Panc1 (cell line): ENCODE data around the gene CUX1. TPM values are rescaled to one million over a fixed set of nuclear protein-coding genes. Genes with fewer than 3 reads are reported as not detected.

Source experiments
- ATAC-seq: fragments of 200-7000 bp; cut with Tn5 transposase; 2 replicates; pipeline ENCODE4 v1.9.1; 2020; ENCODE audit warnings: mild to moderate bottlenecking, moderate library complexity
- BruUV-seq: library from RNA; stranded (reverse); fragments of 400-500 nt; replicated peaks from 2 replicates; lab custom pipeline; 2021; lab: Mats Ljungman, UMichigan
- CTCF ChIA-PET: fragments of 300-600 bp; sonication (Branson Sonifier 250); formaldehyde crosslinking; loops from one replicate; lab custom pipeline; 2022; ENCODE audit warnings: antibody characterized with exemption; lab: Charles Lee
- POLR2A ChIA-PET: fragments of 300-600 bp; sonication (Branson Sonifier 250); formaldehyde crosslinking; loops from one replicate; lab custom pipeline; 2022; ENCODE audit warnings: antibody characterized with exemption; lab: Charles Lee
- DNase-seq: peaks from one replicate; pipeline ENCODE4 v3.0.0-alpha.2; 2010; ENCODE audit warnings: low read depth, low spot score
- H3K27ac ChIP-seq: 2 replicates; pipeline ENCODE4 v1.5.1; 2011; ENCODE audit warnings: mild to moderate bottlenecking, low read length, inconsistent platforms
- H3K27me3 ChIP-seq: fragments of 200-500 bp; sonication (Bioruptor generic); 2 replicates; pipeline ENCODE4 v1.6.0; 2014; ENCODE audit warnings: low read length, inconsistent platforms; ENCODE audit not compliant: control insufficient read depth, insufficient read depth
- H3K36me3 ChIP-seq: fragments of 200-500 bp; sonication (Bioruptor generic); 2 replicates; pipeline ENCODE4 v1.5.1; 2014; ENCODE audit warnings: inconsistent platforms, mild to moderate bottlenecking, low read length, moderate library complexity; ENCODE audit not compliant: control insufficient read depth, insufficient read depth
- H3K4me1 ChIP-seq: 2 replicates; pipeline ENCODE4 v1.5.1; 2011; ENCODE audit warnings: inconsistent platforms, mild to moderate bottlenecking, low read length, moderate library complexity; ENCODE audit not compliant: control insufficient read depth, insufficient read depth
- H3K4me3 ChIP-seq, 2 experiments: 2 replicates each; pipeline ENCODE4 v1.5.1; 2011 to 2012; ENCODE audit warnings: low read depth in 2 of 2, low read length in 2 of 2, mild to moderate bottlenecking in 2 of 2, inconsistent platforms in 1 of 2, moderate library complexity in 1 of 2
- H3K9me3 ChIP-seq: fragments of 200-500 bp; sonication (Bioruptor generic); 2 replicates; pipeline ENCODE4 v1.5.1; 2014; ENCODE audit warnings: low read depth, mild to moderate bottlenecking, inconsistent platforms, low read length, moderate library complexity; ENCODE audit not compliant: control insufficient read depth, insufficient read depth
- POLR2AphosphoS5 ChIP-seq: IDR thresholded peaks from 2 replicates; pipeline ENCODE4 v1.6.1; 2012; ENCODE audit warnings: mild to moderate bottlenecking, low read depth, low read length, moderate library complexity
- SIN3A ChIP-seq: IDR thresholded peaks from 2 replicates; pipeline ENCODE4 v1.6.1; 2012; ENCODE audit warnings: low read depth, mild to moderate bottlenecking, low read length, moderate library complexity, borderline replicate concordance; ENCODE audit not compliant: insufficient read depth
- TCF7L2 ChIP-seq: IDR thresholded peaks from 2 replicates; pipeline ENCODE4 v1.6.1; 2011; ENCODE audit warnings: mild to moderate bottlenecking, low read depth, low read length, inconsistent platforms
- in situ Hi-C: cut with HindIII; loops from 2 replicates; pipeline ENCODE4 v1.10.0; 2016; ENCODE audit warnings: low sequenced_read_pairs, low pct_unique_long_range_greater_than_20kb
- intact Hi-C: fragments of 100-400 bp; cut with micrococcal nuclease; formaldehyde crosslinking; loops from one replicate; pipeline ENCODE4 v1.10.0; 2022; ENCODE audit not compliant: unreplicated experiment
- total RNA-seq: library from RNA; stranded (reverse); gene quantifications from one replicate; pipeline ENCODE4 v1.2.1, GENCODE V29; 2021; ENCODE audit not compliant: unreplicated experiment
- TF ChIP-seq, protein P1 (sequence below): fragments of 450-650 bp; IDR thresholded peaks from 2 replicates; pipeline ENCODE4 v1.5.1; 2017; ENCODE audit warnings: mild to moderate bottlenecking
- TF ChIP-seq, protein P2 (sequence below), 2 experiments: IDR thresholded peaks; 2 replicates each; pipeline ENCODE4 v1.6.1; 2011 to 2012; ENCODE audit warnings: low read depth in 2 of 2, control low read depth in 1 of 2, low read length in 1 of 2, mild to moderate bottlenecking in 1 of 2, moderate library complexity in 1 of 2; ENCODE audit not compliant: insufficient read depth in 1 of 2

Gene CUX1
- total RNA-seq, 1 experiment from 2014 or later = 50.9 TPM

DNA sequence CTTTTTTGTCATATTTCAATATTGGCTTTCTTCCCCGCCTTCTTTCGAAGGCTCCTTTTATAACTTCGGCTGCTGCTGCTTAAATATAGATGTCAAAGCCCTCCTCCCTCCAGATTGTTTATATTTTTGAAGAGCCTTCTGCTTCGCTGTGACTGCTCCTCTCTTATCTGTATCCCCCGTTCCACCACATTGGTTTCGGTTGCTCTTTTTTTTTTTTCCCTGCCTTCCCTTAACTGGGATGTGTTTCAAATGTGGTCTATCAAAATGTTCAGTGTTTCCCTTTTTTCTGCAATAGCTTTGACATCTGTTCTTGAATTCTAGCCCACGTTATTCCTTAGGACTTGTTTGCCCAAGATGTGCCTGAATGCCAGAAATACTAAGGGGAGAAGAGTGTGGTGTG lies 96.4 kb downstream of the CUX1 start:
- ATAC-seq = no peak
- H3K9me3 ChIP-seq = no peaks in the 10 kb centered on the region
- CTCF ChIA-PET = no interaction called here
- intact Hi-C loops (no loop called here), in situ Hi-C loops (no loop called here)
- no peaks in the 10 kb centered on the region for H3K27me3 ChIP-seq
- POLR2A ChIA-PET = no interaction called here
- no peak overlapping the region for H3K4me3 ChIP-seq
- no peak for DNase-seq
- no peak overlapping the region for H3K27ac ChIP-seq
- no peak for TF ChIP-seq TCF7L2
- TF ChIP-seq, protein P1, sequence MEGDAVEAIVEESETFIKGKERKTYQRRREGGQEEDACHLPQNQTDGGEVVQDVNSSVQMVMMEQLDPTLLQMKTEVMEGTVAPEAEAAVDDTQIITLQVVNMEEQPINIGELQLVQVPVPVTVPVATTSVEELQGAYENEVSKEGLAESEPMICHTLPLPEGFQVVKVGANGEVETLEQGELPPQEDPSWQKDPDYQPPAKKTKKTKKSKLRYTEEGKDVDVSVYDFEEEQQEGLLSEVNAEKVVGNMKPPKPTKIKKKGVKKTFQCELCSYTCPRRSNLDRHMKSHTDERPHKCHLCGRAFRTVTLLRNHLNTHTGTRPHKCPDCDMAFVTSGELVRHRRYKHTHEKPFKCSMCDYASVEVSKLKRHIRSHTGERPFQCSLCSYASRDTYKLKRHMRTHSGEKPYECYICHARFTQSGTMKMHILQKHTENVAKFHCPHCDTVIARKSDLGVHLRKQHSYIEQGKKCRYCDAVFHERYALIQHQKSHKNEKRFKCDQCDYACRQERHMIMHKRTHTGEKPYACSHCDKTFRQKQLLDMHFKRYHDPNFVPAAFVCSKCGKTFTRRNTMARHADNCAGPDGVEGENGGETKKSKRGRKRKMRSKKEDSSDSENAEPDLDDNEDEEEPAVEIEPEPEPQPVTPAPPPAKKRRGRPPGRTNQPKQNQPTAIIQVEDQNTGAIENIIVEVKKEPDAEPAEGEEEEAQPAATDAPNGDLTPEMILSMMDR = no peak
- TF ChIP-seq, protein P2, sequence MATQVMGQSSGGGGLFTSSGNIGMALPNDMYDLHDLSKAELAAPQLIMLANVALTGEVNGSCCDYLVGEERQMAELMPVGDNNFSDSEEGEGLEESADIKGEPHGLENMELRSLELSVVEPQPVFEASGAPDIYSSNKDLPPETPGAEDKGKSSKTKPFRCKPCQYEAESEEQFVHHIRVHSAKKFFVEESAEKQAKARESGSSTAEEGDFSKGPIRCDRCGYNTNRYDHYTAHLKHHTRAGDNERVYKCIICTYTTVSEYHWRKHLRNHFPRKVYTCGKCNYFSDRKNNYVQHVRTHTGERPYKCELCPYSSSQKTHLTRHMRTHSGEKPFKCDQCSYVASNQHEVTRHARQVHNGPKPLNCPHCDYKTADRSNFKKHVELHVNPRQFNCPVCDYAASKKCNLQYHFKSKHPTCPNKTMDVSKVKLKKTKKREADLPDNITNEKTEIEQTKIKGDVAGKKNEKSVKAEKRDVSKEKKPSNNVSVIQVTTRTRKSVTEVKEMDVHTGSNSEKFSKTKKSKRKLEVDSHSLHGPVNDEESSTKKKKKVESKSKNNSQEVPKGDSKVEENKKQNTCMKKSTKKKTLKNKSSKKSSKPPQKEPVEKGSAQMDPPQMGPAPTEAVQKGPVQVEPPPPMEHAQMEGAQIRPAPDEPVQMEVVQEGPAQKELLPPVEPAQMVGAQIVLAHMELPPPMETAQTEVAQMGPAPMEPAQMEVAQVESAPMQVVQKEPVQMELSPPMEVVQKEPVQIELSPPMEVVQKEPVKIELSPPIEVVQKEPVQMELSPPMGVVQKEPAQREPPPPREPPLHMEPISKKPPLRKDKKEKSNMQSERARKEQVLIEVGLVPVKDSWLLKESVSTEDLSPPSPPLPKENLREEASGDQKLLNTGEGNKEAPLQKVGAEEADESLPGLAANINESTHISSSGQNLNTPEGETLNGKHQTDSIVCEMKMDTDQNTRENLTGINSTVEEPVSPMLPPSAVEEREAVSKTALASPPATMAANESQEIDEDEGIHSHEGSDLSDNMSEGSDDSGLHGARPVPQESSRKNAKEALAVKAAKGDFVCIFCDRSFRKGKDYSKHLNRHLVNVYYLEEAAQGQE (IDR thresholded peaks at IDR 0.05; ENCODE audit: insufficient read depth in 1 of 2, low read depth in 2 of 2, low read length in 1 of 2) = no peak
- BruUV-seq = no TSS peak
- no peaks in the 10 kb centered on the region for H3K4me1 ChIP-seq
- H3K36me3 ChIP-seq = no peaks in the 10 kb centered on the region

DNA sequence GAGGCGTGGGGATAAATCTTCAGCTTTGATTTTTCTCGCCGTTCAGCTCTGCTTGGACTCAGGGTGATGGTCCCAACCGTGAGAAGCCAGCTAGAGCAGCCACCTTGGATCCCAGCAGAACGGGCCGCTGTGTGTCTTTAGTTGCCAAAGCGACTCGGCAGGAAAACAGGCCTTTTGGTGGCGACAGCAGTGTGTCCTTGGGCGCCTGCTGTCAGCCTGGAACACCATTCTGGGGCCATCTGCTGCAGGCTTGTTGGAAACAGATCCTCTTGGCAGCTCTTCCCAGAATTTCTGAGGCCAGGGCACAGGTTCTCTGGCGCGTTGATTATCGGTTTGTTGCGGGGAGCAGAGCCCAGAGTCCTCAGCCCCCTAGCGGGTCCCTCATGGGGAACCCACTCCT lies 97.6 kb downstream of the CUX1 start:
- BruUV-seq = no TSS peak
- ATAC-seq (no peak), DNase-seq (no peak)
- no peak overlapping the region for H3K4me3 ChIP-seq
- no peaks in the 10 kb centered on the region for H3K9me3 ChIP-seq
- ChIA-PET CTCF (no interaction called here), POLR2A (interaction anchor here (0.5 kb wide), 1 partner anchor 60 kb away, joined by 10 read pairs; no protein-coding TSS in a partner anchor)
- intact Hi-C loops = no loop called here
- H3K4me1 ChIP-seq = no peaks in the 10 kb centered on the region
- no peaks in the 10 kb centered on the region for H3K27me3 ChIP-seq
- no peaks in the 10 kb centered on the region for H3K36me3 ChIP-seq
- H3K27ac ChIP-seq = no peak overlapping the region
- TF ChIP-seq SIN3A (no peak), POLR2AphosphoS5 (no peak), TCF7L2 (no peak)
- TF ChIP-seq, protein P2 (IDR thresholded peaks at IDR 0.05; ENCODE audit: insufficient read depth in 1 of 2, low read depth in 2 of 2, low read length in 1 of 2) = no peak
- TF ChIP-seq, protein P1 = no peak
- in situ Hi-C loops = no loop called here
